RWPE2 (cell line): ENCODE measurements around the gene DUSP22.

Source experiments
- ATAC-seq: fragments of 200-7000 bp; cut with Tn5 transposase; 3 replicates; pipeline ENCODE4 v1.9.1; 2021; ENCODE audit warnings: low read depth
- DNase-seq: peaks from one replicate; pipeline ENCODE4 v3.0.0-alpha.2; 2020; ENCODE audit warnings: low spot score
- H3K27ac ChIP-seq: fragments of 450-650 bp; 2 replicates; pipeline ENCODE4 v1.5.1; 2017; ENCODE audit warnings: mild to moderate bottlenecking; ENCODE audit not compliant: poor library complexity, severe bottlenecking
- H3K27me3 ChIP-seq: fragments of 250-450 bp; sonication (Bioruptor Pico); 2 replicates; pipeline ENCODE4 v1.5.1; 2021; ENCODE audit warnings: mild to moderate bottlenecking, moderate library complexity; ENCODE audit not compliant: insufficient read depth, poor library complexity, severe bottlenecking
- H3K36me3 ChIP-seq: fragments of 250-450 bp; sonication (Bioruptor Pico); 2 replicates; pipeline ENCODE4 v1.5.1; 2020; ENCODE audit warnings: low read depth, mild to moderate bottlenecking, moderate library complexity
- H3K4me1 ChIP-seq: fragments of 250-450 bp; sonication (Bioruptor Pico); 2 replicates; pipeline ENCODE4 v1.5.1; 2021; ENCODE audit warnings: mild to moderate bottlenecking, moderate library complexity; ENCODE audit not compliant: insufficient read depth, poor library complexity, severe bottlenecking
- H3K4me3 ChIP-seq: fragments of 250-450 bp; sonication (Bioruptor Pico); 2 replicates; pipeline ENCODE4 v1.5.1; 2021; ENCODE audit warnings: mild to moderate bottlenecking, moderate library complexity; ENCODE audit not compliant: severe bottlenecking
- H3K9me3 ChIP-seq: fragments of 250-450 bp; sonication (Bioruptor Pico); 2 replicates; pipeline ENCODE4 v1.5.1; 2021; ENCODE audit warnings: mild to moderate bottlenecking, moderate library complexity; ENCODE audit not compliant: severe bottlenecking
- TF ChIP-seq, protein P1 (sequence below): fragments of 450-650 bp; IDR thresholded peaks from one replicate; pipeline ENCODE4 v1.5.1; 2017; ENCODE audit warnings: mild to moderate bottlenecking, moderate library complexity; ENCODE audit not compliant: poor library complexity, severe bottlenecking

The DUSP22 gene

DNA sequence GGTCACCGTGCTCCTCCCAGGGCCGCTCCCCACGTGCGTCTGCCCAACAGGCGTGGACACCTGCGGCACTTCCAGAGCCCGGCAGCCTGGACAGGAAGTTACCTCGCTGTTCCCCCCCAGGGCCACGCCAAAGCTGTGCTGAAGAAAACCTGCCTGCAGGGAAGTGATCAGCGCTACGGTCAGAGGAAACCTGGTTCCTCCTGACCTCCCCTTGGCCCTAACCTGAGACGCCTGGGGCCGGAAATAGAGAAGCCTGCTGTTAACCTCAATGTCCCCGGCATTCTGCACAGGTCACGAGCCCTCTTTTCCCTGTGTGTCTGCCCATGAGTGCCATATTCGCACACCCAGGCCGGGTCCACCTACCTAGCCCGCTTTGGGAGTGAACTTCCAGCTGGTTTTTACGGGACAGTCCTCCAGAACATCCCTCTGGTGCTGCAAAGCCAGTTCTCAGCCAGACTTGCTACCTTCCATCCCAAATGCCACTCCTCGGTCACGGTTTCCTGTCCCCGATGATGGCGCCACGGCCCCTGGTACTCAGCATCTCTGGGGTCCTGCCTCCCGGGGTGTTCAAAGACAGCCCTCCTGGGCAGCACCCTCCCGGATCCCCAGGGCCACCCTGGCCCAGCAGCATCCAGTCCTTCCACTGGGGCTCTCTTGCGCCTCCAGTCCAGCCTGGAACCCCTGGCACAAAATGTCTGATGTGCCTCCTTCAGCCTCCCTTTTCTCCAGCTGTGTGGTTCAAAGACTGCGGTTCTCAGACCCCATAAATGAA lies 87.3 kb downstream of the DUSP22 start:
- no peak overlapping the region for H3K27ac ChIP-seq
- TF ChIP-seq, protein P1, sequence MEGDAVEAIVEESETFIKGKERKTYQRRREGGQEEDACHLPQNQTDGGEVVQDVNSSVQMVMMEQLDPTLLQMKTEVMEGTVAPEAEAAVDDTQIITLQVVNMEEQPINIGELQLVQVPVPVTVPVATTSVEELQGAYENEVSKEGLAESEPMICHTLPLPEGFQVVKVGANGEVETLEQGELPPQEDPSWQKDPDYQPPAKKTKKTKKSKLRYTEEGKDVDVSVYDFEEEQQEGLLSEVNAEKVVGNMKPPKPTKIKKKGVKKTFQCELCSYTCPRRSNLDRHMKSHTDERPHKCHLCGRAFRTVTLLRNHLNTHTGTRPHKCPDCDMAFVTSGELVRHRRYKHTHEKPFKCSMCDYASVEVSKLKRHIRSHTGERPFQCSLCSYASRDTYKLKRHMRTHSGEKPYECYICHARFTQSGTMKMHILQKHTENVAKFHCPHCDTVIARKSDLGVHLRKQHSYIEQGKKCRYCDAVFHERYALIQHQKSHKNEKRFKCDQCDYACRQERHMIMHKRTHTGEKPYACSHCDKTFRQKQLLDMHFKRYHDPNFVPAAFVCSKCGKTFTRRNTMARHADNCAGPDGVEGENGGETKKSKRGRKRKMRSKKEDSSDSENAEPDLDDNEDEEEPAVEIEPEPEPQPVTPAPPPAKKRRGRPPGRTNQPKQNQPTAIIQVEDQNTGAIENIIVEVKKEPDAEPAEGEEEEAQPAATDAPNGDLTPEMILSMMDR: no peak
- DNase-seq (peak; percentile 73), ATAC-seq (peak; percentile 8; the same call in 1 of the 3 replicates)
- H3K4me1 ChIP-seq: no peaks in the 10 kb centered on the region
- no peaks in the 10 kb centered on the region for H3K36me3 ChIP-seq
- peaks cover 5% of the 10 kb centered on the region for H3K9me3 ChIP-seq
- no peak overlapping the region for H3K4me3 ChIP-seq
- H3K27me3 ChIP-seq: peaks cover 6% of the 10 kb centered on the region

GRCh38 chr6:380234-381218 lies 88.2 kb downstream of the DUSP22 start:
- H3K9me3 ChIP-seq: peaks cover 5% of the 10 kb centered on the region
- ATAC-seq (no peak), DNase-seq (no peak)
- no peaks in the 10 kb centered on the region for H3K36me3 ChIP-seq
- H3K27ac ChIP-seq: no peak overlapping the region
- no peaks in the 10 kb centered on the region for H3K4me1 ChIP-seq
- no peak overlapping the region for H3K4me3 ChIP-seq
- TF ChIP-seq, protein P1: no peak
- no peaks in the 10 kb centered on the region for H3K27me3 ChIP-seq

GRCh38 chr6:381742-382461 lies 89.6 kb downstream of the DUSP22 start:
- Histone ChIP-seq H3K36me3 (no peaks in the 10 kb centered on the region), H3K4me1 (no peaks in the 10 kb centered on the region), H3K9me3 (no peaks in the 10 kb centered on the region), H3K27me3 (no peaks in the 10 kb centered on the region), H3K4me3 (no peak overlapping the region), H3K27ac (no peak overlapping the region)
- DNase-seq: no peak
- TF ChIP-seq, protein P1: no peak
- no peak for ATAC-seq

- ATAC-seq: peak; percentile 25; the same call in 1 of the 3 replicates
- DNase-seq: no peak
- no peaks in the 10 kb centered on the region for H3K9me3 ChIP-seq
- no peaks in the 10 kb centered on the region for H3K36me3 ChIP-seq
- H3K4me1 ChIP-seq: no peaks in the 10 kb centered on the region
- TF ChIP-seq, protein P1: no peak
- H3K27me3 ChIP-seq: peaks cover 4% of the 10 kb centered on the region
- H3K4me3 ChIP-seq: no peak overlapping the region
- no peak overlapping the region for H3K27ac ChIP-seq
These were observed 90.9 kb downstream of the DUSP22 start for GRCh38 chr6:382883-383810.
